GM23338 (cell line): ENCODE measurements around the gene CLCN2. TPM values are rescaled to one million over a fixed set of nuclear protein-coding genes. Genes with fewer than 3 reads are reported as not detected.

Experiments
- ATAC-seq: fragments of 200-7000 bp; cut with Tn5 transposase; 3 replicates; pipeline ENCODE4 v1.9.1; 2020
- DNase-seq: peaks from one replicate; pipeline ENCODE4 v3.0.0-alpha.2; 2015; ENCODE audit warnings: low spot score
- H2AFZ ChIP-seq: fragments of 200-600 bp; sonication (generic); 2 replicates; pipeline ENCODE4 v1.8.0; 2016; ENCODE audit warnings: antibody characterized with exemption, mild to moderate bottlenecking, moderate library complexity
- H3F3A ChIP-seq: fragments of 200-600 bp; sonication (generic); replicated peaks from 2 replicates; pipeline ENCODE4 v1.8.0; 2017; ENCODE audit warnings: antibody characterized with exemption, mixed run types, low read depth
- H3K27ac ChIP-seq: fragments of 200-600 bp; sonication (generic); 2 replicates; pipeline ENCODE4 v1.6.1; 2016; ENCODE audit warnings: low read depth
- H3K27me3 ChIP-seq: fragments of 200-600 bp; sonication (generic); 2 replicates; pipeline ENCODE4 v1.8.0; 2016; ENCODE audit warnings: mild to moderate bottlenecking, mixed run types, moderate library complexity; ENCODE audit not compliant: insufficient read depth
- H3K36me3 ChIP-seq: fragments of 200-600 bp; sonication (generic); 2 replicates; pipeline ENCODE4 v1.8.0; 2016; ENCODE audit warnings: mild to moderate bottlenecking; ENCODE audit not compliant: insufficient read depth
- H3K4me1 ChIP-seq: fragments of 200-600 bp; sonication (generic); 2 replicates; pipeline ENCODE4 v1.8.0; 2016; ENCODE audit warnings: mild to moderate bottlenecking, moderate library complexity; ENCODE audit not compliant: insufficient read depth
- H3K4me2 ChIP-seq: fragments of 200-600 bp; sonication (generic); 2 replicates; pipeline ENCODE4 v1.7.1; 2017; ENCODE audit warnings: mixed run types
- H3K4me3 ChIP-seq: fragments of 200-600 bp; sonication (generic); 2 replicates; pipeline ENCODE4 v1.6.1; 2016; ENCODE audit warnings: mixed run types
- H3K79me2 ChIP-seq: fragments of 200-600 bp; sonication (generic); replicated peaks from 2 replicates; pipeline ENCODE4 v1.8.0; 2017; ENCODE audit warnings: mild to moderate bottlenecking; ENCODE audit not compliant: insufficient read depth
- H3K9me2 ChIP-seq: fragments of 200-600 bp; sonication (generic); 2 replicates; pipeline ENCODE4 v1.8.0; 2017; ENCODE audit not compliant: insufficient read depth
- H4K20me1 ChIP-seq: fragments of 200-600 bp; sonication (generic); replicated peaks from 2 replicates; pipeline ENCODE4 v1.8.0; 2017; ENCODE audit warnings: mild to moderate bottlenecking; ENCODE audit not compliant: insufficient read depth
- H3K27ac Mint-ChIP-seq: 2 replicates; pipeline ENCODE4 v1.8.0; 2020; ENCODE audit warnings: inconsistent platforms, mild to moderate bottlenecking, moderate library complexity, mixed read lengths
- H3K27me3 Mint-ChIP-seq: 3 replicates; pipeline ENCODE4 v1.8.0; 2022; ENCODE audit warnings: low read depth, mild to moderate bottlenecking, moderate library complexity, mixed read lengths, inconsistent platforms; ENCODE audit not compliant: insufficient read depth, poor library complexity
- H3K36me3 Mint-ChIP-seq: 3 replicates; pipeline ENCODE4 v1.8.0; 2021; ENCODE audit warnings: low read depth, mild to moderate bottlenecking, inconsistent platforms, moderate library complexity, mixed read lengths
- H3K4me1 Mint-ChIP-seq: 3 replicates; pipeline ENCODE4 v1.8.0; 2020; ENCODE audit warnings: mild to moderate bottlenecking, inconsistent platforms, mixed read lengths
- H3K4me3 Mint-ChIP-seq: 3 replicates; pipeline ENCODE4 v1.8.0; 2021; ENCODE audit warnings: moderate library complexity, mild to moderate bottlenecking, inconsistent platforms, mixed read lengths
- H3K9me3 Mint-ChIP-seq: 3 replicates; pipeline ENCODE4 v1.8.0; 2020; ENCODE audit warnings: moderate library complexity, mild to moderate bottlenecking, inconsistent platforms, mixed read lengths
- CREB1 ChIP-seq: fragments of 250-450 bp; sonication (Bioruptor Pico); IDR thresholded peaks from 2 replicates; pipeline ENCODE4 v1.5.0; 2020; ENCODE audit warnings: low read depth, mild to moderate bottlenecking, moderate library complexity
- EZH2 ChIP-seq: fragments of 200-600 bp; sonication (generic); IDR thresholded peaks from one replicate; pipeline ENCODE4 v1.8.0; 2017; ENCODE audit warnings: antibody characterized with exemption, mild to moderate bottlenecking, low read depth; ENCODE audit not compliant: unreplicated experiment
- EZH2phosphoT487 ChIP-seq: fragments of 200-600 bp; sonication (generic); IDR thresholded peaks from one replicate; pipeline ENCODE4 v1.8.1; 2018; ENCODE audit warnings: antibody characterized with exemption; ENCODE audit not compliant: unreplicated experiment
- JUNB ChIP-seq: IDR thresholded peaks from one replicate; pipeline ENCODE4 v1.6.1; 2016; ENCODE audit warnings: antibody characterized with exemption; ENCODE audit not compliant: unreplicated experiment
- NANOG ChIP-seq: IDR thresholded peaks from 2 replicates; pipeline ENCODE4 v1.6.1; 2016; ENCODE audit warnings: antibody characterized with exemption, borderline replicate concordance
- POLR2AphosphoS5 ChIP-seq: IDR thresholded peaks from 2 replicates; pipeline ENCODE4 v1.6.1; 2016; ENCODE audit warnings: antibody characterized with exemption, low read depth
- ZNF114 ChIP-seq: fragments of 250-450 bp; sonication (Bioruptor Pico); IDR thresholded peaks from 2 replicates; pipeline ENCODE4 v1.5.0; 2020; ENCODE audit warnings: mild to moderate bottlenecking, moderate library complexity
- polyA plus RNA-seq: library from polyadenylated mRNA; unstranded; fragments of >200 nt; fragmentation: Nextera tagmentation; extraction: Ambion mirVana; gene quantifications from 2 replicates; pipeline ENCODE4 v1.2.1, GENCODE V29; 2016
- total RNA-seq: library from RNA; depleted of rRNA; stranded (reverse); fragments of >200 nt; shearing (Covaris generic); gene quantifications from 2 replicates; pipeline ENCODE4 v1.2.3, GENCODE V29; 2014
- TF ChIP-seq, protein P1 (sequence below): fragments of 250-450 bp; sonication (Bioruptor Pico); IDR thresholded peaks from 2 replicates; pipeline ENCODE4 v1.5.0; 2020; ENCODE audit warnings: mild to moderate bottlenecking, moderate library complexity
- TF ChIP-seq, protein P2 (sequence below): IDR thresholded peaks from 2 replicates; pipeline ENCODE4 v1.6.1; 2016; ENCODE audit warnings: antibody characterized with exemption
- TF ChIP-seq, protein P3 (sequence below), 2 experiments: fragments of 200-600 bp in 1 of 2; sonication (generic) in 1 of 2; conservative IDR thresholded peaks; 2 replicates each; pipeline versions ENCODE4 v1.5.1 to v1.6.1; 2016 to 2017; ENCODE audit warnings: antibody characterized with exemption in 2 of 2, low read depth in 2 of 2, mild to moderate bottlenecking in 2 of 2, moderate library complexity in 1 of 2
- TF ChIP-seq, protein P4 (sequence below): IDR thresholded peaks from one replicate; pipeline ENCODE4 v1.6.1; 2018; ENCODE audit warnings: antibody characterized with exemption; ENCODE audit not compliant: unreplicated experiment

The CLCN2 gene
- total and polyA plus RNA-seq, 2 experiments from 2014 or later: 7.0 to 9.2 TPM

DNA sequence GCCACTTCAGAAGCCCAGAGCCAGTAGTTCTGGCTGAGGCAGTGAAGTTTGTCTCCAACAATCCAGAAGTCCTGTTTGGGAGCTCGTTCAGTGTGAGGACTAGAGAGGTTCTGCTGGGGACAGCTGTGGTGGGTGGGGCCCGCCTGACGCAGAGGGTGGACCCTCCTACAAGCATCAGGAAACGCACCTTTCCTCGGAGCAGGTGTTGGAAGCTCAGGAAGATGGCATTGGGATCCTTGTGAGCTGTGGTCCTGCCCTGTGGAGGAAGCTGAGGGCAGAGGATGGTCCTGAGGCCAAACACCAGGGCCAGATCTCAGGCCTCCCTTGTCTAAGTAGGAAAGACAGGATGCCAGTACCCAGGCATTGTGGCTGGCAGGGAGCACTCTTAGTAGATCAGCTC is 11.5 kb upstream of the CLCN2 start (continued):
- TF ChIP-seq, protein P1, sequence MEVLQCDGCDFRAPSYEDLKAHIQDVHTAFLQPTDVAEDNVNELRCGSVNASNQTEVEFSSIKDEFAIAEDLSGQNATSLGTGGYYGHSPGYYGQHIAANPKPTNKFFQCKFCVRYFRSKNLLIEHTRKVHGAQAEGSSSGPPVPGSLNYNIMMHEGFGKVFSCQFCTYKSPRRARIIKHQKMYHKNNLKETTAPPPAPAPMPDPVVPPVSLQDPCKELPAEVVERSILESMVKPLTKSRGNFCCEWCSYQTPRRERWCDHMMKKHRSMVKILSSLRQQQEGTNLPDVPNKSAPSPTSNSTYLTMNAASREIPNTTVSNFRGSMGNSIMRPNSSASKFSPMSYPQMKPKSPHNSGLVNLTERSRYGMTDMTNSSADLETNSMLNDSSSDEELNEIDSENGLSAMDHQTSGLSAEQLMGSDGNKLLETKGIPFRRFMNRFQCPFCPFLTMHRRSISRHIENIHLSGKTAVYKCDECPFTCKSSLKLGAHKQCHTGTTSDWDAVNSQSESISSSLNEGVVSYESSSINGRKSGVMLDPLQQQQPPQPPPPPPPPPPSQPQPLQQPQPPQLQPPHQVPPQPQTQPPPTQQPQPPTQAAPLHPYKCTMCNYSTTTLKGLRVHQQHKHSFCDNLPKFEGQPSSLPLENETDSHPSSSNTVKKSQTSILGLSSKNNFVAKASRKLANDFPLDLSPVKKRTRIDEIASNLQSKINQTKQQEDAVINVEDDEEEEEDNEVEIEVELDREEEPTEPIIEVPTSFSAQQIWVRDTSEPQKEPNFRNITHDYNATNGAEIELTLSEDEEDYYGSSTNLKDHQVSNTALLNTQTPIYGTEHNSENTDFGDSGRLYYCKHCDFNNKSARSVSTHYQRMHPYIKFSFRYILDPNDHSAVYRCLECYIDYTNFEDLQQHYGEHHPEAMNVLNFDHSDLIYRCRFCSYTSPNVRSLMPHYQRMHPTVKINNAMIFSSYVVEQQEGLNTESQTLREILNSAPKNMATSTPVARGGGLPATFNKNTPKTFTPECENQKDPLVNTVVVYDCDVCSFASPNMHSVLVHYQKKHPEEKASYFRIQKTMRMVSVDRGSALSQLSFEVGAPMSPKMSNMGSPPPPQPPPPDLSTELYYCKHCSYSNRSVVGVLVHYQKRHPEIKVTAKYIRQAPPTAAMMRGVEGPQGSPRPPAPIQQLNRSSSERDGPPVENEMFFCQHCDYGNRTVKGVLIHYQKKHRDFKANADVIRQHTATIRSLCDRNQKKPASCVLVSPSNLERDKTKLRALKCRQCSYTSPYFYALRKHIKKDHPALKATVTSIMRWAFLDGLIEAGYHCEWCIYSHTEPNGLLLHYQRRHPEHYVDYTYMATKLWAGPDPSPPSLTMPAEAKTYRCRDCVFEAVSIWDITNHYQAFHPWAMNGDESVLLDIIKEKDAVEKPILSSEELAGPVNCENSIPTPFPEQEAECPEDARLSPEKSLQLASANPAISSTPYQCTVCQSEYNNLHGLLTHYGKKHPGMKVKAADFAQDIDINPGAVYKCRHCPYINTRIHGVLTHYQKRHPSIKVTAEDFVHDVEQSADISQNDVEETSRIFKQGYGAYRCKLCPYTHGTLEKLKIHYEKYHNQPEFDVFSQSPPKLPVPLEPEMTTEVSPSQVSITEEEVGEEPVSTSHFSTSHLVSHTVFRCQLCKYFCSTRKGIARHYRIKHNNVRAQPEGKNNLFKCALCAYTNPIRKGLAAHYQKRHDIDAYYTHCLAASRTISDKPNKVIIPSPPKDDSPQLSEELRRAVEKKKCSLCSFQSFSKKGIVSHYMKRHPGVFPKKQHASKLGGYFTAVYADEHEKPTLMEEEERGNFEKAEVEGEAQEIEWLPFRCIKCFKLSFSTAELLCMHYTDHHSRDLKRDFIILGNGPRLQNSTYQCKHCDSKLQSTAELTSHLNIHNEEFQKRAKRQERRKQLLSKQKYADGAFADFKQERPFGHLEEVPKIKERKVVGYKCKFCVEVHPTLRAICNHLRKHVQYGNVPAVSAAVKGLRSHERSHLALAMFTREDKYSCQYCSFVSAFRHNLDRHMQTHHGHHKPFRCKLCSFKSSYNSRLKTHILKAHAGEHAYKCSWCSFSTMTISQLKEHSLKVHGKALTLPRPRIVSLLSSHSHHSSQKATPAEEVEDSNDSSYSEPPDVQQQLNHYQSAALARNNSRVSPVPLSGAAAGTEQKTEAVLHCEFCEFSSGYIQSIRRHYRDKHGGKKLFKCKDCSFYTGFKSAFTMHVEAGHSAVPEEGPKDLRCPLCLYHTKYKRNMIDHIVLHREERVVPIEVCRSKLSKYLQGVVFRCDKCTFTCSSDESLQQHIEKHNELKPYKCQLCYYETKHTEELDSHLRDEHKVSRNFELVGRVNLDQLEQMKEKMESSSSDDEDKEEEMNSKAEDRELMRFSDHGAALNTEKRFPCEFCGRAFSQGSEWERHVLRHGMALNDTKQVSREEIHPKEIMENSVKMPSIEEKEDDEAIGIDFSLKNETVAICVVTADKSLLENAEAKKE: no peak
- TF ChIP-seq, protein P2, sequence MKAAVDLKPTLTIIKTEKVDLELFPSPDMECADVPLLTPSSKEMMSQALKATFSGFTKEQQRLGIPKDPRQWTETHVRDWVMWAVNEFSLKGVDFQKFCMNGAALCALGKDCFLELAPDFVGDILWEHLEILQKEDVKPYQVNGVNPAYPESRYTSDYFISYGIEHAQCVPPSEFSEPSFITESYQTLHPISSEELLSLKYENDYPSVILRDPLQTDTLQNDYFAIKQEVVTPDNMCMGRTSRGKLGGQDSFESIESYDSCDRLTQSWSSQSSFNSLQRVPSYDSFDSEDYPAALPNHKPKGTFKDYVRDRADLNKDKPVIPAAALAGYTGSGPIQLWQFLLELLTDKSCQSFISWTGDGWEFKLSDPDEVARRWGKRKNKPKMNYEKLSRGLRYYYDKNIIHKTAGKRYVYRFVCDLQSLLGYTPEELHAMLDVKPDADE: no peak
- TF ChIP-seq NANOG: no peak
- TF ChIP-seq, protein P3, sequence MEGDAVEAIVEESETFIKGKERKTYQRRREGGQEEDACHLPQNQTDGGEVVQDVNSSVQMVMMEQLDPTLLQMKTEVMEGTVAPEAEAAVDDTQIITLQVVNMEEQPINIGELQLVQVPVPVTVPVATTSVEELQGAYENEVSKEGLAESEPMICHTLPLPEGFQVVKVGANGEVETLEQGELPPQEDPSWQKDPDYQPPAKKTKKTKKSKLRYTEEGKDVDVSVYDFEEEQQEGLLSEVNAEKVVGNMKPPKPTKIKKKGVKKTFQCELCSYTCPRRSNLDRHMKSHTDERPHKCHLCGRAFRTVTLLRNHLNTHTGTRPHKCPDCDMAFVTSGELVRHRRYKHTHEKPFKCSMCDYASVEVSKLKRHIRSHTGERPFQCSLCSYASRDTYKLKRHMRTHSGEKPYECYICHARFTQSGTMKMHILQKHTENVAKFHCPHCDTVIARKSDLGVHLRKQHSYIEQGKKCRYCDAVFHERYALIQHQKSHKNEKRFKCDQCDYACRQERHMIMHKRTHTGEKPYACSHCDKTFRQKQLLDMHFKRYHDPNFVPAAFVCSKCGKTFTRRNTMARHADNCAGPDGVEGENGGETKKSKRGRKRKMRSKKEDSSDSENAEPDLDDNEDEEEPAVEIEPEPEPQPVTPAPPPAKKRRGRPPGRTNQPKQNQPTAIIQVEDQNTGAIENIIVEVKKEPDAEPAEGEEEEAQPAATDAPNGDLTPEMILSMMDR (conservative IDR thresholded peaks at IDR 0.05; ENCODE audit: low read depth in 2 of 2): no peak

DNA sequence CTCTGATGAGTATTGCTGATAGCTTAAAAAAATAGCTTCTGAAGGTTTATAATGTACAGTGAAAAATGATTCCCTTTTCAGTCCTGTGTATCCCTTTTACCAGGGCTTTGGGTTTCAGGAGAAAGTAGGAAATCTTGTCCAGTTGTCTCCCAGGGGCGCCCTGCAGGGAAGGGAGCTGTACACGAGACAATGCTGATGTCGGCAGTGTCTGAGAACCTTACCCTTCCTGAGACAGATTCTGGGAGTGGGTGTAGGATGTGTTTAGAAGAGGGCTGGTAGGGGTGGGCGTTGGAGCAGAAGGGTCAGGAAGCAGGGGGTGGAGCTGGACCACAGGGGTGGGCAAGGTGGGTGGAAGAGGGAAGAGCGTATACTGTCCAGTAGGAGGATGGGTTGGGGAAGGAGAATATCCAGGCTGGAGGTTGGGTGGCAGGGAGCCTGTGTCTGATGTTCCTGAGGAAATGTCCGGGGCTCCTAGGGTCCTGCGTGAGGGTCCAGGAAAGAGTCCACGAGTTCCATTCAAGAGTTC is 11.0 kb upstream of the CLCN2 start:
- Mint-ChIP-seq H3K4me1 (peaks cover 48% of the 10 kb centered on the region), H3K9me3 (no peaks in the 10 kb centered on the region), H3K27me3 (peaks cover 16% of the 10 kb centered on the region), H3K4me3 (no peak overlapping the region), H3K36me3 (peaks cover 22% of the 10 kb centered on the region), H3K27ac (no peak overlapping the region)
- H3K9me2 ChIP-seq: no peaks in the 10 kb centered on the region
- peaks cover 11% of the 10 kb centered on the region; the same call in 1 of the 2 replicates for H3F3A ChIP-seq
- H3K4me3 ChIP-seq: no peak overlapping the region
- H2AFZ ChIP-seq: no peak overlapping the region
- H3K27ac ChIP-seq: no peak overlapping the region
- peaks cover 35% of the 10 kb centered on the region for H3K4me1 ChIP-seq
- H3K4me2 ChIP-seq: no peak overlapping the region
- H3K79me2 ChIP-seq: no peaks in the 10 kb centered on the region
- DNase-seq: no peak
- H3K36me3 ChIP-seq: peaks cover 10% of the 10 kb centered on the region
- H4K20me1 ChIP-seq: peaks cover 14% of the 10 kb centered on the region; the same call in 1 of the 2 replicates
- peaks cover 3% of the 10 kb centered on the region for H3K27me3 ChIP-seq
- no peak for ATAC-seq
- TF ChIP-seq POLR2AphosphoS5 (no peak), ZNF114 (CRISPR knock-in tag) (no peak), EZH2phosphoT487 (no peak), EZH2 (no peak), CREB1 (CRISPR knock-in tag) (no peak), JUNB (no peak), NANOG (no peak)
- TF ChIP-seq, protein P2: no peak
- TF ChIP-seq, protein P4, sequence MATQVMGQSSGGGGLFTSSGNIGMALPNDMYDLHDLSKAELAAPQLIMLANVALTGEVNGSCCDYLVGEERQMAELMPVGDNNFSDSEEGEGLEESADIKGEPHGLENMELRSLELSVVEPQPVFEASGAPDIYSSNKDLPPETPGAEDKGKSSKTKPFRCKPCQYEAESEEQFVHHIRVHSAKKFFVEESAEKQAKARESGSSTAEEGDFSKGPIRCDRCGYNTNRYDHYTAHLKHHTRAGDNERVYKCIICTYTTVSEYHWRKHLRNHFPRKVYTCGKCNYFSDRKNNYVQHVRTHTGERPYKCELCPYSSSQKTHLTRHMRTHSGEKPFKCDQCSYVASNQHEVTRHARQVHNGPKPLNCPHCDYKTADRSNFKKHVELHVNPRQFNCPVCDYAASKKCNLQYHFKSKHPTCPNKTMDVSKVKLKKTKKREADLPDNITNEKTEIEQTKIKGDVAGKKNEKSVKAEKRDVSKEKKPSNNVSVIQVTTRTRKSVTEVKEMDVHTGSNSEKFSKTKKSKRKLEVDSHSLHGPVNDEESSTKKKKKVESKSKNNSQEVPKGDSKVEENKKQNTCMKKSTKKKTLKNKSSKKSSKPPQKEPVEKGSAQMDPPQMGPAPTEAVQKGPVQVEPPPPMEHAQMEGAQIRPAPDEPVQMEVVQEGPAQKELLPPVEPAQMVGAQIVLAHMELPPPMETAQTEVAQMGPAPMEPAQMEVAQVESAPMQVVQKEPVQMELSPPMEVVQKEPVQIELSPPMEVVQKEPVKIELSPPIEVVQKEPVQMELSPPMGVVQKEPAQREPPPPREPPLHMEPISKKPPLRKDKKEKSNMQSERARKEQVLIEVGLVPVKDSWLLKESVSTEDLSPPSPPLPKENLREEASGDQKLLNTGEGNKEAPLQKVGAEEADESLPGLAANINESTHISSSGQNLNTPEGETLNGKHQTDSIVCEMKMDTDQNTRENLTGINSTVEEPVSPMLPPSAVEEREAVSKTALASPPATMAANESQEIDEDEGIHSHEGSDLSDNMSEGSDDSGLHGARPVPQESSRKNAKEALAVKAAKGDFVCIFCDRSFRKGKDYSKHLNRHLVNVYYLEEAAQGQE: no peak
